ENCODE results near the gene RAB40C. TPM values are rescaled to one million over a fixed set of nuclear protein-coding genes. Genes with fewer than 3 reads are reported as not detected.

RAB40C gene
- polyA plus RNA-seq, 1 donor, result 27.1 TPM

GRCh38 chr16:627454-628239, 37.8 kb downstream of the RAB40C start:
- H3K36me3 ChIP-seq (ENCODE audit: control insufficient read depth, insufficient read depth, low read length), result peaks cover 36% of the 10 kb centered on the region
- no peak overlapping the region for H3K4me3 ChIP-seq (ENCODE audit: low read length)
- no peak for DNase-seq
- H3K27me3 ChIP-seq (ENCODE audit: control insufficient read depth, insufficient read depth, low read length), result peaks cover 3% of the 10 kb centered on the region
- H3K9me3 ChIP-seq (ENCODE audit: control insufficient read depth, low read depth, low read length), result peaks cover 8% of the 10 kb centered on the region
- WGBS (ENCODE audit: insufficient coverage, low lambda C conversion rate), result no CpG with 5 or more reads among the region's 50 CpGs
- H3K27ac ChIP-seq (ENCODE audit: low read length), result no peak overlapping the region
- H3K4me1 ChIP-seq (ENCODE audit: control insufficient read depth, insufficient read depth, low read length), result peaks cover 19% of the 10 kb centered on the region

- DNase-seq, result no peak
- WGBS (ENCODE audit: insufficient coverage, low lambda C conversion rate), result no CpG with 5 or more reads among the region's 33 CpGs
- Histone ChIP-seq H3K4me3 (ENCODE audit: low read length) (no peak overlapping the region), H3K27me3 (ENCODE audit: control insufficient read depth, insufficient read depth, low read length) (peaks cover 3% of the 10 kb centered on the region), H3K27ac (ENCODE audit: low read length) (no peak overlapping the region), H3K9me3 (ENCODE audit: control insufficient read depth, low read depth, low read length) (peaks cover 8% of the 10 kb centered on the region), H3K36me3 (ENCODE audit: control insufficient read depth, insufficient read depth, low read length) (peaks cover 36% of the 10 kb centered on the region), H3K4me1 (ENCODE audit: control insufficient read depth, insufficient read depth, low read length) (peaks cover 19% of the 10 kb centered on the region)
Measured at GRCh38 chr16:628321-629061, 38.6 kb downstream of the RAB40C start.

- WGBS (ENCODE audit: insufficient coverage, low lambda C conversion rate), result no CpG with 5 or more reads among the region's 29 CpGs
- Histone ChIP-seq H3K27ac (ENCODE audit: low read length) (no peak overlapping the region), H3K4me3 (ENCODE audit: low read length) (no peak overlapping the region), H3K9me3 (ENCODE audit: control insufficient read depth, low read depth, low read length) (peaks cover 8% of the 10 kb centered on the region), H3K4me1 (ENCODE audit: control insufficient read depth, insufficient read depth, low read length) (peaks cover 19% of the 10 kb centered on the region), H3K27me3 (ENCODE audit: control insufficient read depth, insufficient read depth, low read length) (peaks cover 3% of the 10 kb centered on the region), H3K36me3 (ENCODE audit: control insufficient read depth, insufficient read depth, low read length) (peaks cover 43% of the 10 kb centered on the region)
- DNase-seq, result no peak
Measured at GRCh38 chr16:629185-629832, 39.4 kb downstream of the RAB40C start.

- Histone ChIP-seq H3K4me1 (ENCODE audit: control insufficient read depth, insufficient read depth, low read length) (peaks cover 19% of the 10 kb centered on the region), H3K9me3 (ENCODE audit: control insufficient read depth, low read depth, low read length) (peaks cover 8% of the 10 kb centered on the region), H3K27me3 (ENCODE audit: control insufficient read depth, insufficient read depth, low read length) (peaks cover 3% of the 10 kb centered on the region), H3K36me3 (ENCODE audit: control insufficient read depth, insufficient read depth, low read length) (peaks cover 44% of the 10 kb centered on the region), H3K27ac (ENCODE audit: low read length) (no peak overlapping the region), H3K4me3 (ENCODE audit: low read length) (no peak overlapping the region)
- no peak for DNase-seq
- WGBS (ENCODE audit: insufficient coverage, low lambda C conversion rate), result no CpG with 5 or more reads among the region's 11 CpGs
Measured at GRCh38 chr16:629833-630248, 40.0 kb downstream of the RAB40C start.

- peaks cover 3% of the 10 kb centered on the region for H3K27me3 ChIP-seq (ENCODE audit: control insufficient read depth, insufficient read depth, low read length)
- peaks cover 20% of the 10 kb centered on the region for H3K4me1 ChIP-seq (ENCODE audit: control insufficient read depth, insufficient read depth, low read length)
- no peak overlapping the region for H3K27ac ChIP-seq (ENCODE audit: low read length)
- no peak overlapping the region for H3K4me3 ChIP-seq (ENCODE audit: low read length)
- no peak for DNase-seq
- peaks cover 42% of the 10 kb centered on the region for H3K36me3 ChIP-seq (ENCODE audit: control insufficient read depth, insufficient read depth, low read length)
- peaks cover 8% of the 10 kb centered on the region for H3K9me3 ChIP-seq (ENCODE audit: control insufficient read depth, low read depth, low read length)
- WGBS (ENCODE audit: insufficient coverage, low lambda C conversion rate), result no CpG with 5 or more reads among the region's 29 CpGs
Measured at GRCh38 chr16:630249-630814, 40.5 kb downstream of the RAB40C start.

- peak in 1 of 2 donors; percentile 44 for DNase-seq
- H3K4me3 ChIP-seq (ENCODE audit: low read length), result no peak within 1 kb of the TSS
- H3K36me3 ChIP-seq (ENCODE audit: control insufficient read depth, insufficient read depth, low read length), result peaks cover 36% of the 10 kb centered on the region
- no peak within 1 kb of the TSS for H3K27ac ChIP-seq (ENCODE audit: low read length)
- peaks cover 22% of the 10 kb centered on the region for H3K4me1 ChIP-seq (ENCODE audit: control insufficient read depth, insufficient read depth, low read length)
- peaks cover 7% of the 10 kb centered on the region for H3K9me3 ChIP-seq (ENCODE audit: control insufficient read depth, low read depth, low read length)
- H3K27me3 ChIP-seq (ENCODE audit: control insufficient read depth, insufficient read depth, low read length), result peaks cover 3% of the 10 kb centered on the region
- WGBS (ENCODE audit: insufficient coverage, low lambda C conversion rate), result no CpG with 5 or more reads among the region's 23 CpGs
Measured at GRCh38 chr16:630815-631405, 41.0 kb downstream of the RAB40C start, which contains the start of gene WFIKKN1. Gene WFIKKN1 (plus strand): TSS chr16:630985. CDS start chr16:631254, 269 bp downstream.

GRCh38 chr16:631808-632358, 42.0 kb downstream of the RAB40C start:
- peaks cover 22% of the 10 kb centered on the region for H3K4me1 ChIP-seq (ENCODE audit: control insufficient read depth, insufficient read depth, low read length)
- DNase-seq, result no peak
- peaks cover 3% of the 10 kb centered on the region for H3K9me3 ChIP-seq (ENCODE audit: control insufficient read depth, low read depth, low read length)
- peaks cover 3% of the 10 kb centered on the region for H3K27me3 ChIP-seq (ENCODE audit: control insufficient read depth, insufficient read depth, low read length)
- no peak overlapping the region for H3K27ac ChIP-seq (ENCODE audit: low read length)
- no peak overlapping the region for H3K4me3 ChIP-seq (ENCODE audit: low read length)
- peaks cover 30% of the 10 kb centered on the region for H3K36me3 ChIP-seq (ENCODE audit: control insufficient read depth, insufficient read depth, low read length)
- 9% methylated on average over 2 of the region's 9 CpGs for WGBS (ENCODE audit: insufficient coverage, low lambda C conversion rate)

- H3K4me3 ChIP-seq (ENCODE audit: low read length), result no peak overlapping the region
- peaks cover 28% of the 10 kb centered on the region for H3K4me1 ChIP-seq (ENCODE audit: control insufficient read depth, insufficient read depth, low read length)
- no peak overlapping the region for H3K27ac ChIP-seq (ENCODE audit: low read length)
- H3K9me3 ChIP-seq (ENCODE audit: control insufficient read depth, low read depth, low read length), result peaks cover 3% of the 10 kb centered on the region
- peaks cover 22% of the 10 kb centered on the region for H3K36me3 ChIP-seq (ENCODE audit: control insufficient read depth, insufficient read depth, low read length)
- DNase-seq, result no peak
- peaks cover 3% of the 10 kb centered on the region for H3K27me3 ChIP-seq (ENCODE audit: control insufficient read depth, insufficient read depth, low read length)
- WGBS (ENCODE audit: insufficient coverage, low lambda C conversion rate), result no CpG with 5 or more reads among the region's 67 CpGs
Measured at GRCh38 chr16:632486-633335, 42.8 kb downstream of the RAB40C start.

- no peak for DNase-seq
- H3K4me3 ChIP-seq (ENCODE audit: low read length), result no peak overlapping the region
- no peak overlapping the region for H3K27ac ChIP-seq (ENCODE audit: low read length)
- peaks cover 30% of the 10 kb centered on the region for H3K4me1 ChIP-seq (ENCODE audit: control insufficient read depth, insufficient read depth, low read length)
- H3K27me3 ChIP-seq (ENCODE audit: control insufficient read depth, insufficient read depth, low read length), result peaks cover 3% of the 10 kb centered on the region
- H3K9me3 ChIP-seq (ENCODE audit: control insufficient read depth, low read depth, low read length), result peaks cover 3% of the 10 kb centered on the region
- WGBS (ENCODE audit: insufficient coverage, low lambda C conversion rate), result no CpG with 5 or more reads among the region's 74 CpGs
- peaks cover 16% of the 10 kb centered on the region for H3K36me3 ChIP-seq (ENCODE audit: control insufficient read depth, insufficient read depth, low read length)
Measured at GRCh38 chr16:633336-634050, 43.6 kb downstream of the RAB40C start.
